Measurements from ENCODE around the gene MAGI2. TPM values are rescaled to one million over a fixed set of nuclear protein-coding genes. Genes with fewer than 3 reads are reported as not detected.

Gene MAGI2
- total and polyA plus RNA-seq, 2 experiments from 2014 or later = 3.5 to 4.1 TPM

GRCh38 chr7:78103475-78103874 lies 1350.0 kb downstream of the MAGI2 start:
- no peaks in the 10 kb centered on the region for H4K20me1 ChIP-seq (ENCODE audit: insufficient read depth)
- no peak overlapping the region for H3K27ac ChIP-seq
- no peak overlapping the region for H3K4me2 ChIP-seq (ENCODE audit: unreplicated experiment)
- H3K9me3 ChIP-seq (ENCODE audit: low read depth) = peaks cover 5% of the 10 kb centered on the region
- TF ChIP-seq EZH2phosphoT487 (IDR thresholded peaks at IDR 0.05; ENCODE audit: insufficient read depth, low read depth) (no peak), EZH2 (IDR thresholded peaks at IDR 0.05; ENCODE audit: insufficient read depth, poor library complexity, severe bottlenecking) (no peak)
- in situ Hi-C loops (cut with MboI) = no loop called here
- 79 to 87% methylated on average over 4 of the region's 4 CpGs for WGBS, 2 experiments (ENCODE audit: low coverage in 1 of 2, low lambda C conversion rate in 2 of 2, missing lambda C conversion rate in 2 of 2)
- DNase-seq = no peak
- H3K27me3 ChIP-seq (replicated peaks; ENCODE audit: insufficient read depth) = no peaks in the 10 kb centered on the region
- H2AFZ ChIP-seq = no peak overlapping the region
- no peak overlapping the region for H3K9ac ChIP-seq
- no peaks in the 10 kb centered on the region for H3K9me2 ChIP-seq (ENCODE audit: insufficient read depth)
- H3K4me3 ChIP-seq = no peak overlapping the region
- peaks cover 21% of the 10 kb centered on the region for H3K4me1 ChIP-seq (ENCODE audit: insufficient read depth)
- H3K79me2 ChIP-seq (ENCODE audit: insufficient read depth) = no peaks in the 10 kb centered on the region
- peaks cover 29% of the 10 kb centered on the region for H3F3A ChIP-seq (ENCODE audit: insufficient read depth)
- H3K36me3 ChIP-seq (ENCODE audit: low read depth) = no peaks in the 10 kb centered on the region

DNA sequence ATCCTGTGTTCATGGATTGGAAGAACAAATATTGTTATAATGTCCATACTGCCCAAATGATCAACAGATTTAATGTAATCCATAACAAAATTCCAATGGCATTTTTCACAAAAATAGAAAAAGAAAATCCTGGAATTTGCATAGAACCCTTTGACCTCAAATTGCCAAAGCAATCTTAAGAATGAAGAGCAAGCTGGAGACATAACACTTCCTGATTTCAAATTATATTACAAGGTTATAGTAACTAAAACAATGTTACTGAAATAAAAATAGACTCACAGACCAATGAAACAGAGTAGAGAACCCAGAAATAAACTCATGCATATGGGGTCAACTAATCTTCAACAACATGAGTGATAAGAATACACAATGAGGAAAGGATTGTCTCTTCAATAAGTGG lies 1352.4 kb downstream of the MAGI2 start:
- peaks cover 29% of the 10 kb centered on the region for H3F3A ChIP-seq (ENCODE audit: insufficient read depth)
- no peaks in the 10 kb centered on the region for H3K9me3 ChIP-seq (ENCODE audit: low read depth)
- H3K27me3 ChIP-seq (replicated peaks; ENCODE audit: insufficient read depth) = no peaks in the 10 kb centered on the region
- H3K4me3 ChIP-seq = no peak overlapping the region
- H3K79me2 ChIP-seq (ENCODE audit: insufficient read depth) = no peaks in the 10 kb centered on the region
- DNase-seq = no peak
- H3K9ac ChIP-seq = no peak overlapping the region
- H2AFZ ChIP-seq = no peak overlapping the region
- no peak for TF ChIP-seq EZH2phosphoT487 (IDR thresholded peaks at IDR 0.05; ENCODE audit: insufficient read depth, low read depth)
- no peak for TF ChIP-seq EZH2 (IDR thresholded peaks at IDR 0.05; ENCODE audit: insufficient read depth, poor library complexity, severe bottlenecking)
- no peaks in the 10 kb centered on the region for H4K20me1 ChIP-seq (ENCODE audit: insufficient read depth)
- no peaks in the 10 kb centered on the region for H3K36me3 ChIP-seq (ENCODE audit: low read depth)
- H3K27ac ChIP-seq = no peak overlapping the region
- peak overlapping the region; percentile 14 for H3K4me2 ChIP-seq (ENCODE audit: unreplicated experiment)
- in situ Hi-C loops (cut with MboI) = no loop called here
- H3K9me2 ChIP-seq (ENCODE audit: insufficient read depth) = no peaks in the 10 kb centered on the region
- peaks cover 21% of the 10 kb centered on the region for H3K4me1 ChIP-seq (ENCODE audit: insufficient read depth)

- no peak for TF ChIP-seq EZH2 (IDR thresholded peaks at IDR 0.05; ENCODE audit: insufficient read depth, poor library complexity, severe bottlenecking)
- TF ChIP-seq EZH2phosphoT487 (IDR thresholded peaks at IDR 0.05; ENCODE audit: insufficient read depth, low read depth) = peak; percentile 90; the same call in 1 of the 2 replicates
- H3K4me2 ChIP-seq (ENCODE audit: unreplicated experiment) = peak overlapping the region; percentile 14
- DNase-seq = peak; percentile 72
These were observed 1353.6 kb downstream of the MAGI2 start for GRCh38 chr7:78099715-78100394.

DNA sequence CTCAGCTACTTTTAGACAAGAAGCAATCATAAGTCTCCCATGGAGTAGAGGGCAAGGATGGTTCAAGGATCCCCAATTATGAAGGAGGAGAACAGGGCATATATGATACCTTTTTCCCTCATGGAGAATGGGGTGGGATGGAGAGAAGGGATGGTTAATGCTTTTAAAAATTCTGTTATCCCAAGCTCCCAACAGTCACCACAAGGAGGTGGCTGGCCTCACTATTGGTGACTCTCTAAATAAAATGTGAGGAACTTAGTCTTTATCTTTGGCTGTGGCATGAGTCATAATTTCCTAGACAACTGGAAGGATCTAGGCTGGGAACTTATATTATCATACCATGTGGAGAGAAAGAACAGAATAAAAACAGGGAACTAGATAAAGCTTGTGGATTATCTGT lies 1357.9 kb downstream of the MAGI2 start:
- peak; percentile 78 for DNase-seq
- H3K4me1 ChIP-seq (ENCODE audit: insufficient read depth) = peaks cover 14% of the 10 kb centered on the region
- no peak overlapping the region for H3K27ac ChIP-seq
- H3K36me3 ChIP-seq (ENCODE audit: low read depth) = no peaks in the 10 kb centered on the region
- no peaks in the 10 kb centered on the region for H3K79me2 ChIP-seq (ENCODE audit: insufficient read depth)
- H3K4me3 ChIP-seq = no peak overlapping the region
- in situ Hi-C loops (cut with MboI) = no loop called here
- no peaks in the 10 kb centered on the region for H3K27me3 ChIP-seq (replicated peaks; ENCODE audit: insufficient read depth)
- H3K9me2 ChIP-seq (ENCODE audit: insufficient read depth) = no peaks in the 10 kb centered on the region
- no peaks in the 10 kb centered on the region for H3K9me3 ChIP-seq (ENCODE audit: low read depth)
- H4K20me1 ChIP-seq (ENCODE audit: insufficient read depth) = no peaks in the 10 kb centered on the region
- H3K4me2 ChIP-seq (ENCODE audit: unreplicated experiment) = no peak overlapping the region
- H2AFZ ChIP-seq = no peak overlapping the region
- TF ChIP-seq EZH2phosphoT487 (IDR thresholded peaks at IDR 0.05; ENCODE audit: insufficient read depth, low read depth) = no peak
- no peak for TF ChIP-seq EZH2 (IDR thresholded peaks at IDR 0.05; ENCODE audit: insufficient read depth, poor library complexity, severe bottlenecking)
- H3K9ac ChIP-seq = no peak overlapping the region
- H3F3A ChIP-seq (ENCODE audit: insufficient read depth) = peaks cover 19% of the 10 kb centered on the region

More at GRCh38 chr7:78099715-78100394, 1353.6 kb downstream of the MAGI2 start:
- Histone ChIP-seq H3K4me3 (no peak overlapping the region), H3K9me2 (ENCODE audit: insufficient read depth) (no peaks in the 10 kb centered on the region), H3F3A (ENCODE audit: insufficient read depth) (peaks cover 29% of the 10 kb centered on the region), H3K27me3 (replicated peaks; ENCODE audit: insufficient read depth) (no peaks in the 10 kb centered on the region), H3K9ac (peak overlapping the region; percentile 48), H3K9me3 (ENCODE audit: low read depth) (no peaks in the 10 kb centered on the region), H4K20me1 (ENCODE audit: insufficient read depth) (no peaks in the 10 kb centered on the region), H3K79me2 (ENCODE audit: insufficient read depth) (no peaks in the 10 kb centered on the region), H3K27ac (peak overlapping the region; percentile 81), H3K4me1 (ENCODE audit: insufficient read depth) (peaks cover 21% of the 10 kb centered on the region), H3K36me3 (ENCODE audit: low read depth) (no peaks in the 10 kb centered on the region), H2AFZ (no peak overlapping the region)
- WGBS, 2 experiments (ENCODE audit: low coverage in 1 of 2, low lambda C conversion rate in 2 of 2, missing lambda C conversion rate in 2 of 2) = 54 to 71% methylated on average over 3 of the region's 3 CpGs
- in situ Hi-C loops (cut with MboI) = no loop called here

DNA sequence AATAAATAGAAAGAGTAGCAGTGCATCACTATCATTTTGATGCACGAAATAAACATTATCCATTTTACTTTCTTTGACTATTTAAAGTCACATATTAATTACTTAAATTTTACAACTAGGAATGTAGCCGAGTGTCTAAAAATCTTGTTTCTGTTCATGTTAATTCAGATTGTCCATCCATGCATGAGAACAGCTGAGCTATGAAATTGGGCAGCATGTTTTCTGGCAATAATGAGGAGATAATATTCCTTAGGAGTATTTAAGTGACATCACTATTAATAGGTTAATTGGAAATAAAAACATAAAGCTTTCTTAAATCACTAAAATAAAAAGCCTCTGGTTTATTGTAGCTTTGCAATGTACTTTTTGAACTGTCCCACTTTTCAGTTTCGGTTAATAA lies 1361.1 kb downstream of the MAGI2 start:
- no peak for DNase-seq
- no peak overlapping the region for H3K27ac ChIP-seq
- no peaks in the 10 kb centered on the region for H3K9me3 ChIP-seq (ENCODE audit: low read depth)
- no peaks in the 10 kb centered on the region for H3K27me3 ChIP-seq (replicated peaks; ENCODE audit: insufficient read depth)
- no peak for TF ChIP-seq EZH2phosphoT487 (IDR thresholded peaks at IDR 0.05; ENCODE audit: insufficient read depth, low read depth)
- TF ChIP-seq EZH2 (IDR thresholded peaks at IDR 0.05; ENCODE audit: insufficient read depth, poor library complexity, severe bottlenecking) = no peak
- no peak overlapping the region for H3K9ac ChIP-seq
- 77 to 78% methylated on average over 3 of the region's 3 CpGs for WGBS, 2 experiments (ENCODE audit: low coverage in 1 of 2, low lambda C conversion rate in 2 of 2, missing lambda C conversion rate in 2 of 2)
- H3K4me2 ChIP-seq (ENCODE audit: unreplicated experiment) = no peak overlapping the region
- no peak overlapping the region for H3K4me3 ChIP-seq
- no peak overlapping the region for H2AFZ ChIP-seq
- H3K4me1 ChIP-seq (ENCODE audit: insufficient read depth) = no peaks in the 10 kb centered on the region
- H3K36me3 ChIP-seq (ENCODE audit: low read depth) = no peaks in the 10 kb centered on the region
- in situ Hi-C loops (cut with MboI) = no loop called here
- H3F3A ChIP-seq (ENCODE audit: insufficient read depth) = no peaks in the 10 kb centered on the region
- no peaks in the 10 kb centered on the region for H3K79me2 ChIP-seq (ENCODE audit: insufficient read depth)
- H3K9me2 ChIP-seq (ENCODE audit: insufficient read depth) = no peaks in the 10 kb centered on the region
- no peaks in the 10 kb centered on the region for H4K20me1 ChIP-seq (ENCODE audit: insufficient read depth)
